Activated CD8-positive, alpha-beta T cell treated with anti-CD3 and anti-CD28 coated beads for 36 hours (primary cell): ENCODE data around the gene NIN. TPM values are rescaled to one million over a fixed set of nuclear protein-coding genes. Genes with fewer than 3 reads are reported as not detected.

Source experiments
- ATAC-seq: fragments of 200-7000 bp; cut with Tn5 transposase; one replicate; pipeline ENCODE4 v1.10.0; 2021; ENCODE audit warnings: mild to moderate bottlenecking, moderate library complexity
- CTCF ChIA-PET: fragments of 350-600 bp; sonication (Branson Sonifier 250); formaldehyde crosslinking; loops from one replicate; lab custom pipeline; 2021; ENCODE audit warnings: antibody characterized with exemption; lab: Charles Lee
- POLR2A ChIA-PET: fragments of 350-600 bp; sonication (Branson Sonifier 250); formaldehyde crosslinking; loops from one replicate; lab custom pipeline; 2021; ENCODE audit warnings: antibody characterized with exemption; lab: Charles Lee
- DNase-seq: peaks from one replicate; pipeline ENCODE4 v3.0.0-alpha.2; 2020
- H3K27ac Mint-ChIP-seq: one replicate; pipeline ENCODE4 v1.8.0; 2021; ENCODE audit warnings: mild to moderate bottlenecking, mixed read lengths
- H3K27me3 Mint-ChIP-seq: one replicate; pipeline ENCODE4 v1.8.0; 2021; ENCODE audit warnings: mixed read lengths
- H3K36me3 Mint-ChIP-seq: one replicate; pipeline ENCODE4 v1.8.0; 2021; ENCODE audit warnings: low read depth, mixed read lengths
- H3K4me1 Mint-ChIP-seq: one replicate; pipeline ENCODE4 v1.8.0; 2021; ENCODE audit warnings: low read depth, mixed read lengths
- H3K4me3 Mint-ChIP-seq: one replicate; pipeline ENCODE4 v1.8.0; 2021; ENCODE audit warnings: mild to moderate bottlenecking, moderate library complexity, mixed read lengths
- H3K9me3 Mint-ChIP-seq: one replicate; pipeline ENCODE4 v1.8.0; 2021; ENCODE audit warnings: mixed read lengths
- intact Hi-C: fragments of 100-400 bp; cut with micrococcal nuclease; formaldehyde crosslinking; loops from one replicate; pipeline ENCODE4 v1.10.0; 2022
- total RNA-seq, 2 experiments: library from RNA; stranded (reverse); gene quantifications; one replicate each; pipeline ENCODE4 v1.2.3, GENCODE V29; 2021
- TF ChIP-seq, protein P1 (sequence below): fragments of 200-600 bp; IDR thresholded peaks from one replicate; pipeline ENCODE4 v1.8.0; 2022; ENCODE audit warnings: antibody characterized with exemption, mild to moderate bottlenecking

Gene NIN
- total RNA-seq, 2 experiments from 2014 or later, result 71.9 to 72.8 TPM

DNA sequence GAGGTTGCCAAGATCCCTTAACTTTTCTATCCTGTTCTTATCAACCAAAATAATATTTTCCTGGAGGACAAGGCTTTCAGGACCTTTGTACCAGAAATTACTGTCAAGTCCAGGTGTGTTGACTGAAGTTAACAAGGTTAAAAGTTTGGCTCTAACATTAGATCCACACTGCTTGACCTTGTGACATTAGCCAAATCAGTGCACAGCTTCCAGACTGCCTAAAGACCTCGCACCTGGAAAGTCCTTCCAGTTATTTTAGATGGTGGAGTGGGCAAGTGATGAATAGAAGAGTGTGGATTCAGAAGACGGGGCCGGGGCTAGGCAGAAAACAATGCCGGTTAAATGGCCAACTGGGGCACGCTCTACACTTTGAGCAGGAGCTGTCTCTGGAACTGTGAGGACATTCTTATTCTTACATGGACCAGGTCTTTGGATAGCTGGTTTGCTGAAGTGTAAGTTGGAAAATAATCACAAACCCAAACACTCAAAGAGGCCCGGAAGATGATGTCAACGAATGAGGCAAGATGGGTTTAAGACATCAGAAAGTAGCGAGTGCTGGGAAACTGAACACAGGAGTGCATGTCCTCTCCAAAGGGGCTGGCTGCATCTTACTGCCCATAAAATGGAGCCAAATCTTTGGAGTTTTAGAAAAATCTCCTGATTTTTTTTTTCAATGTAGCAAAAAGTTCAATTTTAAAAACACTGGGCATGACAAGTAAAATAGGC, 56.3 kb downstream of the NIN start:
- ChIA-PET CTCF (interaction anchor here (0.7 to 9.5 kb wide), 29 partner anchors 13 to 432 kb away, joined by 3 to 208 read pairs (median 5); no protein-coding TSS in a partner anchor), POLR2A (interaction anchor here (1.0 to 2.3 kb wide), 3 partner anchors 10 to 106 kb away, joined by 3 to 11 read pairs (median 5); no protein-coding TSS in a partner anchor)
- H3K4me1 Mint-ChIP-seq, result peaks cover 37% of the 10 kb centered on the region
- H3K9me3 Mint-ChIP-seq, result no peaks in the 10 kb centered on the region
- H3K4me3 Mint-ChIP-seq, result no peak overlapping the region
- peaks cover 48% of the 10 kb centered on the region for H3K36me3 Mint-ChIP-seq
- no peaks in the 10 kb centered on the region for H3K27me3 Mint-ChIP-seq
- TF ChIP-seq, protein P1, sequence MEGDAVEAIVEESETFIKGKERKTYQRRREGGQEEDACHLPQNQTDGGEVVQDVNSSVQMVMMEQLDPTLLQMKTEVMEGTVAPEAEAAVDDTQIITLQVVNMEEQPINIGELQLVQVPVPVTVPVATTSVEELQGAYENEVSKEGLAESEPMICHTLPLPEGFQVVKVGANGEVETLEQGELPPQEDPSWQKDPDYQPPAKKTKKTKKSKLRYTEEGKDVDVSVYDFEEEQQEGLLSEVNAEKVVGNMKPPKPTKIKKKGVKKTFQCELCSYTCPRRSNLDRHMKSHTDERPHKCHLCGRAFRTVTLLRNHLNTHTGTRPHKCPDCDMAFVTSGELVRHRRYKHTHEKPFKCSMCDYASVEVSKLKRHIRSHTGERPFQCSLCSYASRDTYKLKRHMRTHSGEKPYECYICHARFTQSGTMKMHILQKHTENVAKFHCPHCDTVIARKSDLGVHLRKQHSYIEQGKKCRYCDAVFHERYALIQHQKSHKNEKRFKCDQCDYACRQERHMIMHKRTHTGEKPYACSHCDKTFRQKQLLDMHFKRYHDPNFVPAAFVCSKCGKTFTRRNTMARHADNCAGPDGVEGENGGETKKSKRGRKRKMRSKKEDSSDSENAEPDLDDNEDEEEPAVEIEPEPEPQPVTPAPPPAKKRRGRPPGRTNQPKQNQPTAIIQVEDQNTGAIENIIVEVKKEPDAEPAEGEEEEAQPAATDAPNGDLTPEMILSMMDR, result no peak
- DNase-seq (no peak), ATAC-seq (no peak)
- intact Hi-C loops, result loop anchor here (5.0 kb wide), 1 partner anchor 172 kb away; no protein-coding TSS in a partner anchor
- peak overlapping the region; percentile 36 for H3K27ac Mint-ChIP-seq

GRCh38 chr14:50773632-50774541, 57.1 kb downstream of the NIN start:
- H3K4me3 Mint-ChIP-seq, result no peak overlapping the region
- ChIA-PET POLR2A (interaction anchor here (1.0 kb wide), 1 partner anchor 105 kb away, joined by 5 read pairs; no protein-coding TSS in a partner anchor), CTCF (interaction anchor here (0.6 to 9.5 kb wide), 33 partner anchors 12 to 431 kb away, joined by 3 to 208 read pairs (median 4); partner anchors contain the start of gene MAP4K5)
- intact Hi-C loops, result loop anchor here (5.0 kb wide), 1 partner anchor 172 kb away; no protein-coding TSS in a partner anchor
- DNase-seq (peak; percentile 59), ATAC-seq (peak; percentile 73)
- no peaks in the 10 kb centered on the region for H3K27me3 Mint-ChIP-seq
- H3K4me1 Mint-ChIP-seq, result peaks cover 34% of the 10 kb centered on the region
- peaks cover 50% of the 10 kb centered on the region for H3K36me3 Mint-ChIP-seq
- TF ChIP-seq, protein P1, result peak; percentile 87
- H3K27ac Mint-ChIP-seq, result peak overlapping the region; percentile 36
- H3K9me3 Mint-ChIP-seq, result no peaks in the 10 kb centered on the region

GRCh38 chr14:50772412-50772811, 58.5 kb downstream of the NIN start:
- POLR2A ChIA-PET, result interaction anchor here (0.7 to 1.1 kb wide), 2 partner anchors 9 to 25 kb away, joined by 3 to 4 read pairs; no protein-coding TSS in a partner anchor
- H3K27me3 Mint-ChIP-seq, result no peaks in the 10 kb centered on the region
- no peak overlapping the region for H3K27ac Mint-ChIP-seq
- TF ChIP-seq, protein P1, result no peak
- H3K4me3 Mint-ChIP-seq, result no peak overlapping the region
- CTCF ChIA-PET, result interaction anchor here (1.0 to 9.5 kb wide), 4 partner anchors 11 to 155 kb away, joined by 3 to 208 read pairs (median 65); no protein-coding TSS in a partner anchor
- no peaks in the 10 kb centered on the region for H3K9me3 Mint-ChIP-seq
- H3K4me1 Mint-ChIP-seq, result peaks cover 35% of the 10 kb centered on the region
- no peak for DNase-seq
- intact Hi-C loops, result loop anchor here (5.0 kb wide), 1 partner anchor 170 kb away; no protein-coding TSS in a partner anchor
- peaks cover 60% of the 10 kb centered on the region for H3K36me3 Mint-ChIP-seq
- no peak for ATAC-seq

- CTCF ChIA-PET, result interaction anchor here (0.7 to 9.5 kb wide), 4 partner anchors 9 to 407 kb away, joined by 3 to 208 read pairs (median 4); no protein-coding TSS in a partner anchor
- DNase-seq (no peak), ATAC-seq (no peak)
- Mint-ChIP-seq H3K9me3 (no peaks in the 10 kb centered on the region), H3K27ac (no peak overlapping the region), H3K4me3 (no peak overlapping the region), H3K4me1 (peaks cover 34% of the 10 kb centered on the region), H3K36me3 (peaks cover 62% of the 10 kb centered on the region), H3K27me3 (no peaks in the 10 kb centered on the region)
- intact Hi-C loops, result loop anchor here (5.0 kb wide), 1 partner anchor 168 kb away; no protein-coding TSS in a partner anchor
- POLR2A ChIA-PET, result interaction anchor here (0.8 to 1.0 kb wide), 2 partner anchors 102 to 140 kb away, joined by 3 read pairs; partner anchors contain the start of gene SAV1
- TF ChIP-seq, protein P1, result no peak
Measured at GRCh38 chr14:50770586-50770985, 60.4 kb downstream of the NIN start.
